ENCODE data around the gene YPEL3. TPM values are rescaled to one million over a fixed set of nuclear protein-coding genes. Genes with fewer than 3 reads are reported as not detected.

Gene YPEL3
- total RNA-seq: 100 to 1,000 TPM in 1 of 2 experiments, 10 to 100 TPM in 1; 99.4 to 106 TPM

- H3K36me3 Mint-ChIP-seq (ENCODE audit: low read depth): peaks cover 55% of the 10 kb centered on the region
- H3K27me3 Mint-ChIP-seq: no peaks in the 10 kb centered on the region
- DNase-seq: peak; percentile 94
- peaks cover 31% of the 10 kb centered on the region for H3K9me3 Mint-ChIP-seq
- H3K27ac Mint-ChIP-seq: peak within 1 kb of the TSS; percentile 89
- ChIA-PET CTCF (interaction anchor here (1.6 kb wide), 1 partner anchor 16 kb away, joined by 4 read pairs; no protein-coding TSS in a partner anchor), POLR2A (interaction anchor here (0.7 to 3.3 kb wide), 9 partner anchors 14 to 322 kb away, joined by 3 to 32 read pairs (median 3); partner anchors contain the start of genes ALDOA, CORO1A, GDPD3 and PPP4C)
- peak within 1 kb of the TSS; percentile 85 for H3K4me3 Mint-ChIP-seq
- peaks cover 47% of the 10 kb centered on the region for H3K4me1 Mint-ChIP-seq
Measured at GRCh38 chr16:30096105-30096861, at the start of gene YPEL3. Gene YPEL3, minus strand, starts transcription at chr16:30096213. Its CDS starts 731 bp downstream, at chr16:30095482.

GRCh38 chr16:30145657-30146056 lies 49.6 kb upstream of the YPEL3 start:
- Mint-ChIP-seq H3K27me3 (no peaks in the 10 kb centered on the region), H3K36me3 (ENCODE audit: low read depth) (peaks cover 13% of the 10 kb centered on the region), H3K4me3 (no peak overlapping the region), H3K27ac (no peak overlapping the region), H3K9me3 (peaks cover 14% of the 10 kb centered on the region), H3K4me1 (peaks cover 10% of the 10 kb centered on the region)
- CTCF ChIA-PET: no interaction called here
- POLR2A ChIA-PET: interaction anchor here (0.7 to 1.2 kb wide), 2 partner anchors 22 to 40 kb away, joined by 3 read pairs; no protein-coding TSS in a partner anchor
- DNase-seq: no peak

- DNase-seq: no peak
- Mint-ChIP-seq H3K4me3 (no peak overlapping the region), H3K36me3 (ENCODE audit: low read depth) (peaks cover 11% of the 10 kb centered on the region), H3K27ac (no peak overlapping the region), H3K27me3 (no peaks in the 10 kb centered on the region), H3K9me3 (peaks cover 14% of the 10 kb centered on the region), H3K4me1 (peaks cover 11% of the 10 kb centered on the region)
- POLR2A ChIA-PET: no interaction called here
- CTCF ChIA-PET: no interaction called here
Measured at GRCh38 chr16:30144917-30145316, 48.9 kb upstream of the YPEL3 start.

DNA sequence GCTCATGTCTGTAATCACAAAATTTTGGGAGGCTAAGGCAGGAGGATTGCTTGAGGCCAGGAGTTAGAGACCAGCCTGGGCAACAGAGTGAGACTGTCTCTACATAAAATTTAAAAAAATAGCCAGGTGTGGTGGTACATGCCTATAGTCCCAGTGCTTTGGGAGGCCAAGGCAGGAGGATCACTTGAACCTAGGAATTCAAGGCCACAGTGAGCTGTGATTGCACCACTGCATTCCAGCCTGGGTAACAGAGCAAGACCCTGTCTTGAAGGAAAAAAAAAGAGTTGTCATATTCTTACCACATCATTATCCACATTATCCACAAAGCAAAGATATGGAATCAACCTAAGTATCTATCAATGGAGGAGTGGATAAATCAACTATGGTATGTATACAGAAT lies 48.0 kb upstream of the YPEL3 start:
- no peaks in the 10 kb centered on the region for H3K27me3 Mint-ChIP-seq
- ChIA-PET POLR2A (no interaction called here), CTCF (no interaction called here)
- H3K27ac Mint-ChIP-seq: no peak overlapping the region
- H3K4me1 Mint-ChIP-seq: peaks cover 18% of the 10 kb centered on the region
- H3K9me3 Mint-ChIP-seq: peaks cover 8% of the 10 kb centered on the region
- no peak overlapping the region for H3K4me3 Mint-ChIP-seq
- H3K36me3 Mint-ChIP-seq (ENCODE audit: low read depth): peaks cover 4% of the 10 kb centered on the region
- no peak for DNase-seq

- H3K27me3 Mint-ChIP-seq: no peaks in the 10 kb centered on the region
- no peak overlapping the region for H3K27ac Mint-ChIP-seq
- POLR2A ChIA-PET: interaction anchor here (0.8 to 1.5 kb wide), 5 partner anchors 10 to 234 kb away, joined by 3 to 33 read pairs (median 3); partner anchors contain the start of gene CORO1A
- H3K4me1 Mint-ChIP-seq: peaks cover 18% of the 10 kb centered on the region
- no peak for DNase-seq
- CTCF ChIA-PET: interaction anchor here (0.5 to 1.6 kb wide), 15 partner anchors 8 to 487 kb away, joined by 3 to 9 read pairs (median 3); partner anchors contain the start of genes CORO1A and TBC1D10B
- H3K4me3 Mint-ChIP-seq: no peak overlapping the region
- peaks cover 4% of the 10 kb centered on the region for H3K9me3 Mint-ChIP-seq
- peaks cover 4% of the 10 kb centered on the region for H3K36me3 Mint-ChIP-seq (ENCODE audit: low read depth)
Measured at GRCh38 chr16:30143347-30143702, 47.3 kb upstream of the YPEL3 start.

- CTCF ChIA-PET: interaction anchor here (0.5 to 1.6 kb wide), 18 partner anchors 8 to 487 kb away, joined by 3 to 9 read pairs (median 3); partner anchors contain the start of genes CORO1A, TBC1D10B and TBX6
- H3K27me3 Mint-ChIP-seq: no peaks in the 10 kb centered on the region
- peaks cover 3% of the 10 kb centered on the region for H3K9me3 Mint-ChIP-seq
- H3K4me3 Mint-ChIP-seq: no peak overlapping the region
- peaks cover 18% of the 10 kb centered on the region for H3K4me1 Mint-ChIP-seq
- H3K36me3 Mint-ChIP-seq (ENCODE audit: low read depth): peaks cover 2% of the 10 kb centered on the region
- POLR2A ChIA-PET: interaction anchor here (0.7 to 1.5 kb wide), 6 partner anchors 9 to 264 kb away, joined by 3 to 33 read pairs (median 3); partner anchors contain the start of genes CORO1A and ZNF771
- DNase-seq: peak; percentile 36
- H3K27ac Mint-ChIP-seq: no peak overlapping the region
Measured at GRCh38 chr16:30142672-30143346, 46.8 kb upstream of the YPEL3 start.

GRCh38 chr16:30141750-30142149 lies 45.7 kb upstream of the YPEL3 start:
- no peak for DNase-seq
- CTCF ChIA-PET: interaction anchor here (0.6 to 1.2 kb wide), 3 partner anchors 50 to 273 kb away, joined by 3 to 4 read pairs (median 3); partner anchors contain the start of gene TBX6
- POLR2A ChIA-PET: no interaction called here
- H3K36me3 Mint-ChIP-seq (ENCODE audit: low read depth): no peaks in the 10 kb centered on the region
- H3K27me3 Mint-ChIP-seq: no peaks in the 10 kb centered on the region
- H3K27ac Mint-ChIP-seq: no peak overlapping the region
- no peak overlapping the region for H3K4me3 Mint-ChIP-seq
- peaks cover 18% of the 10 kb centered on the region for H3K4me1 Mint-ChIP-seq
- peaks cover 1% of the 10 kb centered on the region for H3K9me3 Mint-ChIP-seq

DNA sequence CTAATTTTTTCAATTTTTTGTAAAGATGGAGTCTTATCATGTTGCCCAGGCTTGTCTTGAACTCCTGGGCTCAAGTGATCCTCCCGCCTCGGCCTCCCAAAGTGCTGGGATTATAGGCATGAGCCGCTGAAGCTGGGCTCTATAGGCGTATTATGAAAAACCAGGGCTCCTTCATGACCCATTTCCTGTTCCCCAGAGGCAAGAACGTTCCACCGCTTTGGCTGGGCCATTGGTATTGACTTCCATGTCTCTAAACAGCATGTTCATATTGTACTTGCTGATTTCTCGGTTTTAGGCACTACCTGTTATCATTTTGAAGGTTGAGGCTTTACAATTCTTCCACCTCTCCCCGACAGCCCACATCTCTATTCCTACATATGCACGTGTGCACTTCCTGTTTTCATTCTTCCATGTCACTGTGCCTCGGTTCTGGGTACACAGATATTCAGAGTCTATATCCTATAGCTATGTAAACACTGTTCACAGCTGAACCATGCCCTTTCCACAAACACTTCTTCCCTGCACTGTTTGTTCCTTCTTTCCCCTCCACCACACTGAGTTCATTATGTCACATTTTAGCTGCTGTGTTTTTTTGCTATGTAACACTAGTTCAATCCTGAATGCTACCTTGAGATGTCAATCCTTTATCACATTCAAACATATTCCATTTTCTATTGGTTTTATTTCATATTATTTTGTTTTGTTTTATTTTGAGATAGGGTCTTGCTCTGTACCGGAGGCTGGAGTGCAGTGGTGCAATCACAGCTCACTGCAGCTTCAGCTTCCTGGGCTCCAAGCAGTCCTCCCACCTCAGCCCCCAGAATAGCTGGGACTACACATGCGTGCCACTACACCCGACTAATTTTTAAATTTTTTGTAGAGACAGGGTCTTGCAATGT lies 43.8 kb upstream of the YPEL3 start:
- POLR2A ChIA-PET: interaction anchor here (0.6 to 1.8 kb wide), 6 partner anchors 9 to 48 kb away, joined by 3 to 13 read pairs (median 4); partner anchors contain the start of genes CORO1A, TBX6 and YPEL3
- Mint-ChIP-seq H3K9me3 (no peaks in the 10 kb centered on the region), H3K4me3 (no peak overlapping the region), H3K4me1 (peaks cover 18% of the 10 kb centered on the region), H3K27ac (peak overlapping the region; percentile 56), H3K36me3 (ENCODE audit: low read depth) (no peaks in the 10 kb centered on the region), H3K27me3 (no peaks in the 10 kb centered on the region)
- CTCF ChIA-PET: interaction anchor here (0.8 to 1.9 kb wide), 5 partner anchors 27 to 270 kb away, joined by 3 to 5 read pairs (median 3); partner anchors contain the start of gene GDPD3
- DNase-seq: no peak

DNA sequence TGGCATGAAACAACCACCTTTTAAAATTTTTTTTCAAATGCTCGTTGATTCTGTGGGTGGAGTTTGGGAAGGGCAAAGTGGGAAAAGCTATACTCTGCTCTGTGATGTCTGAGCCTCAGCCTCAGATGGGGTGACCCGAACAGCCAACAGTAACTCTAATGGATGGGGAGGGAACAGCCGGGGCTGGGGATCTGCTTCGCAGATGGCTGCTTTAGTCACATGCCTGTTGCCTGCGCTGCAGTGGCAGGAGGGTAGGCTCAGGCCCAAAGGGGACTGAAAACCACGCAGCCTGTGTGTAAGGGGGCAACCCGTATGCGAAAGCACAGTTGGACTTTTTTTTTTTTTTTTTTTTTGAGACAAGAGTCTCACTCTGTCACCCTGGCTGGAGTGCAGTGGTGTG lies 41.9 kb upstream of the YPEL3 start:
- no peak for DNase-seq
- no peaks in the 10 kb centered on the region for H3K27me3 Mint-ChIP-seq
- ChIA-PET CTCF (interaction anchor here (1.0 to 1.8 kb wide), 4 partner anchors 9 to 292 kb away, joined by 3 to 6 read pairs (median 4); partner anchors contain the start of genes DCTPP1 and GDPD3), POLR2A (interaction anchor here (1.1 kb wide), 1 partner anchor 47 kb away, joined by 3 read pairs; no protein-coding TSS in a partner anchor)
- H3K4me1 Mint-ChIP-seq: peaks cover 12% of the 10 kb centered on the region
- no peak overlapping the region for H3K4me3 Mint-ChIP-seq
- no peaks in the 10 kb centered on the region for H3K9me3 Mint-ChIP-seq
- no peak overlapping the region for H3K27ac Mint-ChIP-seq
- no peaks in the 10 kb centered on the region for H3K36me3 Mint-ChIP-seq (ENCODE audit: low read depth)

DNA sequence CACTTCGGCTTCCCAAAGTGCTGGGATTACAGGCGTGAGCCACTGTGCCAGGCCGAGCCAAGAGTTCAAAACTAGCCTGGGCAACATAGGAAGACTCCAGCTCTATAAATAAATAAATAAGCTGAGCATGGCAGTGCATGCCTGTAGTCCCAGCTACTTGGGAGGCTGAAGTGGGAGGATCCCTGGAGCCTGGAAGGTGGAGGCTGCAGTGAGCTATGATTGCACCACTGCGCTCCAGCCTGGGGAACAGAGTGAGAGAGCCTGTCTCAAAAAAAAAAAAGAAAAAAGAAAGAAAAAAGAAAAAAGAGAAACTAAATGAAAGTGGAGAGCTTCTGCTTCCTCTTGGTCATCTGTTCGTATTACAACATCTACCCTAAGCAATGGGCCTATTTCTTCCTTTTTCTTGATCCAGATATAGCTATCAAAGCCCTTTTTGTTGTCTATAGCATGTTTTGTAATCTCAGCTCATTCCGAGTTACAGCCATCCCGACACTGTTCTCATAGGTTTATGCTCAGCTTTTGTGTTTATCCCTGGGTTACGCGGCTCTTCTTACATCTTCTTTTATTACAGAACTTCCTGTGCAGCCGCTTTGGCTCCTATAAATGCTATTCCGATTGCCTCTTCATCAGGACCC lies 41.1 kb upstream of the YPEL3 start:
- H3K27me3 Mint-ChIP-seq: no peaks in the 10 kb centered on the region
- no peaks in the 10 kb centered on the region for H3K36me3 Mint-ChIP-seq (ENCODE audit: low read depth)
- H3K27ac Mint-ChIP-seq: no peak overlapping the region
- H3K9me3 Mint-ChIP-seq: no peaks in the 10 kb centered on the region
- peaks cover 11% of the 10 kb centered on the region for H3K4me1 Mint-ChIP-seq
- POLR2A ChIA-PET: interaction anchor here (1.1 kb wide), 1 partner anchor 48 kb away, joined by 3 read pairs; no protein-coding TSS in a partner anchor
- CTCF ChIA-PET: interaction anchor here (1.0 to 1.4 kb wide), 3 partner anchors 9 to 293 kb away, joined by 3 to 6 read pairs (median 3); partner anchors contain the start of gene DCTPP1
- DNase-seq: no peak
- H3K4me3 Mint-ChIP-seq: no peak overlapping the region

DNA sequence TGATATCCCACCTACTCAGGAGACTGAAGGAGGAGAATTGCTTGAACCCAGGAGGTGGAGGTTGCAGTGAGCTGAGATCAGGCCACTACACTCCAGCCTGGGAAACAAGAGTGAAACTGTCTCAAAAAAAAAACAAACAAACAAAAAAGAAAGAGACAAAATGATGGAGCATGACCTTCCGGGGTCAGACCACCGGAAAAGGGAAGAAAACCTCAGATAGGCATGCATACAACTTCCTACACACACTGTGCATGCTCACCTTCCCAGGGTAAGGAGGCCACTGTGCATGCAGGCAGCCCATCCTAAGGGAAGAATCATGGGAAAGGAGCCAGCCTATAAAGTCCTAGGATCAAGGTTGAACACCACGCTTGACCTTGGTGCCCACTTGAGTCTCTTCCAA lies 36.6 kb upstream of the YPEL3 start:
- ChIA-PET CTCF (no interaction called here), POLR2A (interaction anchor here (4.2 kb wide), 1 partner anchor 52 kb away, joined by 41 read pairs; the partner anchor contains the start of gene CORO1A)
- Mint-ChIP-seq H3K36me3 (ENCODE audit: low read depth) (peaks cover 9% of the 10 kb centered on the region), H3K9me3 (peaks cover 2% of the 10 kb centered on the region), H3K4me3 (no peak overlapping the region), H3K27ac (peak overlapping the region; percentile 10), H3K4me1 (peaks cover 11% of the 10 kb centered on the region), H3K27me3 (no peaks in the 10 kb centered on the region)
- DNase-seq: no peak
